Retinal pigment epithelial cell (primary cell): ENCODE results near the gene TSHZ1.
A peak's percentile ranks its signal among the peaks of the same experiment; 100 is the strongest.

Experiments
- DNase-seq: peaks from one replicate; pipeline ENCODE4 v3.0.0-alpha.2; 2010; ENCODE audit warnings: low read depth
- H3K4me3 ChIP-seq: 2 replicates; pipeline ENCODE4 v1.5.1; 2011; ENCODE audit warnings: mild to moderate bottlenecking, low read length, control low read depth, moderate library complexity
- TF ChIP-seq, protein P1 (sequence below): conservative IDR thresholded peaks from 2 replicates; pipeline ENCODE4 v1.5.1; 2011; ENCODE audit warnings: low read depth, low read length, control low read depth, inconsistent platforms

TSHZ1 gene

DNA sequence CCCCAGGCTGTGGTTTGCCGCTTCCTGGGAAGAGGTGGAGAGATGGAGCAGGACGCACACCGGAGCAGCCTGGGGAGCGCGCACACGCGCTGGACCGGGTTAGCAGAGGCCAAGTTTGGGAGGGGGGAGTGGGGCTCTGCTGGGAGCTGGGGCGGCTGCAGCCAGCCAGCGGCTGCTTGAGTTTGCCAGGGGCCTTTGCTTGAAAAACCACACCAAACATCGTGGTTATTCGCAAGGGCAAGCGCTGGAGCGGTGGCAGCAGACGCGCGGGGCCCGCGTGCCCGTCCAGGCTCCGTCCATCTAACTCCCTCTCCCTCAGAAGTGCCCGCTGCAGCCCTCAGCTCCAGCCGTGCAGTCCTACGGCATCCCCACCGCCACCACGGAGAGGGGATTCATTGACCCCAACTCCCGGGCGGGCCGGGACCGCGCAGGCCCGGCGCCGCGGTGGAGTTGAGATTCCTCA lies 6.3 kb upstream of the TSHZ1 start:
- TF ChIP-seq, protein P1, sequence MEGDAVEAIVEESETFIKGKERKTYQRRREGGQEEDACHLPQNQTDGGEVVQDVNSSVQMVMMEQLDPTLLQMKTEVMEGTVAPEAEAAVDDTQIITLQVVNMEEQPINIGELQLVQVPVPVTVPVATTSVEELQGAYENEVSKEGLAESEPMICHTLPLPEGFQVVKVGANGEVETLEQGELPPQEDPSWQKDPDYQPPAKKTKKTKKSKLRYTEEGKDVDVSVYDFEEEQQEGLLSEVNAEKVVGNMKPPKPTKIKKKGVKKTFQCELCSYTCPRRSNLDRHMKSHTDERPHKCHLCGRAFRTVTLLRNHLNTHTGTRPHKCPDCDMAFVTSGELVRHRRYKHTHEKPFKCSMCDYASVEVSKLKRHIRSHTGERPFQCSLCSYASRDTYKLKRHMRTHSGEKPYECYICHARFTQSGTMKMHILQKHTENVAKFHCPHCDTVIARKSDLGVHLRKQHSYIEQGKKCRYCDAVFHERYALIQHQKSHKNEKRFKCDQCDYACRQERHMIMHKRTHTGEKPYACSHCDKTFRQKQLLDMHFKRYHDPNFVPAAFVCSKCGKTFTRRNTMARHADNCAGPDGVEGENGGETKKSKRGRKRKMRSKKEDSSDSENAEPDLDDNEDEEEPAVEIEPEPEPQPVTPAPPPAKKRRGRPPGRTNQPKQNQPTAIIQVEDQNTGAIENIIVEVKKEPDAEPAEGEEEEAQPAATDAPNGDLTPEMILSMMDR, result no peak
- H3K4me3 ChIP-seq, result peak overlapping the region; percentile 50
- DNase-seq, result no peak

DNA sequence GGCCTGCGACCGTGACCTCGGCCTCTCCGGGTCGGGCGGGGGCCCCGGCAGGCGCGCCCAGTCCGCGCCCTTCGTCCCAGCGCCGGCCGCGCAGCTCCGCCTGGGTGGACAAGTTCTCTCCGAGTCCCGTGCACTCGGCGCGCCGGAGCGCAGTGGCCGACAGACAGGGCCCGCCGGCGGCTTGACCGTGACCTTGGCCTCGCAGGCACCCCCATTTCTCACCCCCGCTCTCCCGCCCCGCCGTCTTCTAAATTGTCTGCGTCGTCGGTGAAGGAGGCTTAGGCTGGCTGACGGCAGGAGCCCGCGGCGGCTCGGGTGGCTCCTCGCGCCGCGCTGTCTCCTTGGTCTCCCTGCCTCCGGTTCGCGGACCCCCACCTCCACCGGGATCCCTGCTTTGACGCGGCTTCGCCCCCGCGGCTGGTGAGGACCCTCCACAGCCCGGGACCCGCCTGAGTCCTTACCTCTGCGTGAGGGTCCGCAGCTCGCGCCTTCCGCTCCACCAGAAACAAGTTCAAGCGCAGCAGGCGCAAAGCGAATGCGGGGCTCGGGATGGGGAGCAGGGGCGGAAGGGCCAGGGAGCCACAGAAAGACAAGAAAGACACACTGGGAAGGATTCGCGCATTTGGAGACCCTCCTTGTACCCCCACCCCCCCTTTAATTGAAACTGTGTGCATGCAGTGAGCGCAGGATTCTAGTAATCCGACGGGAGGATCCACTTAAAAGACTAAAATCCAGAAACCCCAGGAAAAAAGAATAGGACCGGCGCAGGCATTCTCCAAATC lies 5.7 kb upstream of the TSHZ1 start:
- DNase-seq, result no peak
- TF ChIP-seq, protein P1, result no peak
- H3K4me3 ChIP-seq, result peak overlapping the region; percentile 50

DNA sequence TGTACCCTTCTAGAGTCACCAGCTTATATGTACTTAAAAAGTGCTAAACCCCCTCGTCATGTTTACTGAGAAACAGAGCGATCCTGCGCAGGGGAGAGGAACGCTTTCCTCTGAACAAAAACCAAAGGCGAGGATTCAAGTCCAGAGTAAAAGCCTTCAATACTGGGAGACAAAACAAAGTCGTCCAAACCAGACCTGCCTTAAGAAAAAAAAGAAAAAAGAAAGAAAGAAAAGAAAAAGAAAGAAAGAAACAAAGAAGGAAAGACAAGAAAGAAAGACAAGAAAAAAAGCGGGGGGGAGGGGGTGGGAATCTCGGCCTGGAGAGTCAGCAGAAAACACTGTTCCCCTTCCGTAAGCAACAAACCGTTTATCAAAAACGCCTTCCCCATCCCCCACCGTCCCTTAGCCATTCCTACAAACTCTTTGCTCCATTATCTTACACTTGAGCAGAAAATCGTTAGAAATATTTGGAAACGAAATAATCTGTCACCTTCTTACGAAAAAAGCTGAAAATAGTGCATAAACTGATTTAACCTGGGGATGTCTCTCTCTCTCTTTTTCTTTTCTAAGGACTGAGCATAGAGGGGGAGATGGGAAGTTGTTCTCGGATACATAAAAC lies 5.0 kb upstream of the TSHZ1 start:
- H3K4me3 ChIP-seq, result peak overlapping the region; percentile 50
- TF ChIP-seq, protein P1, result no peak
- DNase-seq, result no peak

DNA sequence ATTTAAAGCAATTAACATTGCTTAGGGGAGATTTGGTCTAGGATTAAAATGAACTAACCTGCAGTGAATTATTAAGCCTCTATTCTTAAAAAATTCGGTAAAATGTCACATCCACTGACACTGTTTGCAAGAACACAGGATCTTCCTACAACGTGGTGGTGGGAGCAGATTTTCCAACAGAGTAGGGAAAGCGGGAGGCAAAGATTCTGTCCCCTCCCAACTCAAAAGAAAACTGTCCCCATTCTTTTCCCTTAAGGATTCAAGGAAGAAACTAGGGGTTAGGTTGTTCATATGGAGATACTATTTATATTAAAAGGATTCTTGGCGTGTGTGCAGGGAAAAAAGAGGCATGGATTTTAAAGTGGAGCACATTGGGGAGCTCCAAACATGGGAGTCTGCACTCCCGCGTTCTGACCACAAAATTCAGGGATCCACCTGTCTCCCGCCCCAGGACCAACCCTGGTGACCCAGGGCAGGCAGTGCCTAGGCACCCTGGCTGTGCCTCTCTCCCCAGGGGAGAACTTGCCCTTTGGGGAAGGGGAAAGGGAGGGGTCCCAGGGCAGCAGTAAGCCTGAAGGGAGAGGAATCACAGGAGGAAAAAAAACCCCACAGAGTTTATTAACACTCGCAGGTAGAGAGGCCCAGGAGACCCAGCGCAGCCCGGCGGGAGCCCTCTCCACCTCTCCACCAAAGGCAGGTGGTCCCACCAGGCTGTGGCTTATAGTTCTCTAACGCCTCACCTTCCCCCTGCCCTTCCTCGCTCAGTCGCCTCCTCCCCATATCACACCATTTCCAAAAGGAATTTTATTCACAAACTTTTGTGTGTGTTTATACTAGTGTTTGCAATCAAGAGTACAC lies 3.9 kb upstream of the TSHZ1 start:
- DNase-seq, result no peak
- TF ChIP-seq, protein P1, result no peak
- peak overlapping the region; percentile 63 for H3K4me3 ChIP-seq

DNA sequence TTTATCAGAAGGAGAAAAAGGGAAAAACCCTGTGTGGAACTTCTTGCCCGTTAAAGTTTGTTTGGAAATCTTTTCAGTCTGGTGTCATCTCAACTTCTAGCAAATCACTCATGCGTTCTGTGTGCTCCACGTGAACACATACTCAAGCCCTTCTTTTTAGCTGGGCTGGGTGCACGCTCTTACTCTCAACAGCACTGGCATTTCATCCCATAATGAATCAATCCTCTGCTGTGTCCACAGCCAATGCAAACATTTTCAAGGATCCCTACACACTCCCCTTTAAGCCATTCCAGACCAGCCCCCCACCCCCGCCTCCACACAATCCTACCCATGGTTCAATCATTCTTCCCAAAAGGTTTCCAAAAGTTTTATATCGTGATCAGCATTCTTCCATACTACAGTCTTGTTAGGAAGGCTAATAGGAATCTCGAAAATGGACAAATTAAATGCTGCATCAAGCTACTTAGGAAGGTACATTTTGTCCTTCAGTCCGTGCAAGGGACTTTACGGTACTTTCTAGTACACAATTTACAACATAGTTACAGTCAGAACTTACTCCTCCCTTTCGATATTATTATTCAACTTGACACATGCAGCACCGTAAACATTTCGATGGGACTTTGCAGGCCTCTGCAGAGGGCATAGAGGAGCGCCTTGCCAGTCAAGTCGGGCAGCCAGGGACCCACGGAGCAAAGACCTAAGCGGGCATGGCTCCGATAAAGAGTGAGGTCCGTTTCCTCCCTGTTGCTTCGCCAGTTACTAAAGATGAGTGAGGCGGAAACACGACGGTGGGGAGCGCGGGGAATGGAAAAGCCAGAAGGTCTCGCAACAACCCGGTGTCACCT lies 3.1 kb upstream of the TSHZ1 start:
- H3K4me3 ChIP-seq, result peak overlapping the region; percentile 63
- TF ChIP-seq, protein P1, result no peak
- DNase-seq, result no peak

DNA sequence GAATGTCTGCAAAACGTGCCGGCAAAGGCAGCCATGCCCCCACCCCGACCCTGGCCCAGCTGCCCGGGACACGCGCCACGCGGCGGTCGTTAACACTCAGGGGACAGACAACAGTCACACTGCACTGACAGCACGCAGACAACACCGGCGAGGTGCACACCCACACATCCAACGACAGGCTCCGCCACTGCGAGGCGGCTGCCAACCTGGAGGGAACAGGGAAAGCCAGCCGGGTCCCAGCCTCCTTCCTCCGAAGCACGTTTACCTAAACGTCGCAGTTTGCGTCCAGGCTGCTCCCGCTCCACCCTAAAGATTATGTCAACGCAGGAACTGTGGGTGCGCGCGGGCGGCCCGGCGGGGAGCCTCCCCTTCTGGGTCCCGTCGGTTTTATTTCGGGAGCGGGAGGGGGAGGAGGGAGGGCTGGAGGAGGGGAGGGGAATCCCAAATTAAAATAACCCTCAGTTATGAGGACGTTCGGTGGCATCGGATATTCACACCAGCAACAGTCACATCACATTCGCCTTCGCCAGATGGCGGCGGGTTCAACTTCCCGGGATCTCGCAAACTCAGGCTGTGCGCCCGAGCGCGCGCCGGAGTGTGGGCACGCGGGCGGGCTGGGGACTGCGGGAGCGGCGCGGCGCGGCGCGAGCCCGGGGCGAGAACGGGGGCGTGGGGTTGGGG lies 2.3 kb upstream of the TSHZ1 start:
- DNase-seq, result no peak
- peak overlapping the region; percentile 63 for H3K4me3 ChIP-seq
- TF ChIP-seq, protein P1, result peak; percentile 4
